PC-9 (cell line): ENCODE measurements around the gene SHISA6. TPM values are rescaled to one million over a fixed set of nuclear protein-coding genes. Genes with fewer than 3 reads are reported as not detected.

Source experiments
- BruUV-seq: library from RNA; stranded (reverse); fragments of 400-500 nt; replicated peaks from 2 replicates; lab custom pipeline; 2021; lab: Mats Ljungman, UMichigan
- CTCF ChIA-PET: fragments of 300-600 bp; sonication (Branson Sonifier 250); formaldehyde crosslinking; loops from one replicate; lab custom pipeline; 2022; ENCODE audit warnings: antibody characterized with exemption; lab: Charles Lee
- POLR2A ChIA-PET: fragments of 300-600 bp; sonication (Branson Sonifier 250); formaldehyde crosslinking; loops from one replicate; lab custom pipeline; 2022; ENCODE audit warnings: antibody characterized with exemption; ENCODE audit not compliant: unreplicated experiment; lab: Charles Lee
- DNase-seq, 2 experiments: peaks; one replicate each; pipeline versions ENCODE4 v3.0.0 to v3.0.0-alpha.2; 2015 to 2022; ENCODE audit warnings: mixed read lengths in 1 of 2
- H2AFZ ChIP-seq: fragments of 200-600 bp; sonication (generic); 2 replicates; pipeline ENCODE4 v1.8.1; 2017; ENCODE audit warnings: antibody characterized with exemption
- H3F3A ChIP-seq: fragments of 200-600 bp; sonication (generic); 2 replicates; pipeline ENCODE4 v1.8.1; 2017; ENCODE audit warnings: antibody characterized with exemption, mild to moderate bottlenecking, low read depth; ENCODE audit not compliant: insufficient read depth
- H3K27ac ChIP-seq: fragments of 200-600 bp; sonication (generic); 2 replicates; pipeline ENCODE4 v1.6.1; 2016; ENCODE audit warnings: mixed run types
- H3K27me3 ChIP-seq: fragments of 200-600 bp; sonication (generic); 2 replicates; pipeline ENCODE4 v1.6.1; 2016; ENCODE audit warnings: low read depth, mixed run types; ENCODE audit not compliant: insufficient read depth
- H3K36me3 ChIP-seq: fragments of 200-600 bp; sonication (generic); 2 replicates; pipeline ENCODE4 v1.6.1; 2016; ENCODE audit warnings: low read depth, mixed run types
- H3K4me1 ChIP-seq: fragments of 200-600 bp; sonication (generic); replicated peaks from 2 replicates; pipeline ENCODE4 v1.6.1; 2016; ENCODE audit warnings: mixed run types; ENCODE audit not compliant: insufficient read depth
- H3K4me2 ChIP-seq: fragments of 200-600 bp; sonication (generic); 2 replicates; pipeline ENCODE4 v1.6.1; 2017; ENCODE audit warnings: mixed run types
- H3K4me3 ChIP-seq: fragments of 200-600 bp; sonication (generic); 2 replicates; pipeline ENCODE4 v1.6.1; 2016; ENCODE audit warnings: mixed run types
- H3K79me2 ChIP-seq: fragments of 200-600 bp; sonication (generic); 2 replicates; pipeline ENCODE4 v1.6.1; 2017; ENCODE audit warnings: low read depth, mixed run types
- H3K9me2 ChIP-seq: fragments of 200-600 bp; sonication (generic); 2 replicates; pipeline ENCODE4 v1.8.1; 2017; ENCODE audit warnings: mild to moderate bottlenecking; ENCODE audit not compliant: insufficient read depth
- H3K9me3 ChIP-seq: fragments of 200-600 bp; sonication (generic); 2 replicates; pipeline ENCODE4 v1.8.1; 2016; ENCODE audit warnings: low read depth; ENCODE audit not compliant: insufficient read depth
- H4K20me1 ChIP-seq: fragments of 200-600 bp; sonication (generic); 2 replicates; pipeline ENCODE4 v1.8.1; 2017; ENCODE audit not compliant: insufficient read depth
- CTCF ChIP-seq: fragments of 200-600 bp; sonication (generic); conservative IDR thresholded peaks from 2 replicates; pipeline ENCODE4 v1.6.1; 2017; ENCODE audit warnings: mixed run types, antibody characterized with exemption, mild to moderate bottlenecking, moderate library complexity
- EZH2 ChIP-seq: fragments of 200-600 bp; sonication (generic); IDR thresholded peaks from 2 replicates; pipeline ENCODE4 v1.8.0; 2017; ENCODE audit warnings: antibody characterized with exemption, low read depth
- intact Hi-C: fragments of 100-400 bp; cut with micrococcal nuclease; formaldehyde crosslinking; loops from one replicate; pipeline ENCODE4 v1.10.0; 2022; ENCODE audit not compliant: unreplicated experiment
- total RNA-seq: library from RNA; stranded (reverse); gene quantifications from 2 replicates; pipeline ENCODE4 v1.2.3, GENCODE V29; 2021

Gene SHISA6
- total RNA-seq, 1 experiment from 2014 or later = not detected

GRCh38 chr17:11292491-11292890 lies 51.5 kb downstream of the SHISA6 start:
- TF ChIP-seq EZH2 = no peak
- TF ChIP-seq CTCF = no peak

GRCh38 chr17:11293480-11293879 lies 52.5 kb downstream of the SHISA6 start:
- H3K36me3 ChIP-seq = no peaks in the 10 kb centered on the region
- peaks cover 15% of the 10 kb centered on the region for H3K27me3 ChIP-seq
- H3K4me1 ChIP-seq = no peaks in the 10 kb centered on the region
- ChIA-PET POLR2A (no interaction called here), CTCF (no interaction called here)
- H3K4me3 ChIP-seq = no peak overlapping the region
- H3K27ac ChIP-seq = no peak overlapping the region
- H4K20me1 ChIP-seq = no peaks in the 10 kb centered on the region
- no peak for DNase-seq
- no TSS peak for BruUV-seq
- intact Hi-C loops = no loop called here
- no peaks in the 10 kb centered on the region for H3F3A ChIP-seq
- no peaks in the 10 kb centered on the region for H3K79me2 ChIP-seq
- no peaks in the 10 kb centered on the region for H3K9me3 ChIP-seq
- no peak overlapping the region for H3K4me2 ChIP-seq
- TF ChIP-seq CTCF = no peak
- no peak for TF ChIP-seq EZH2
- H3K9me2 ChIP-seq = no peaks in the 10 kb centered on the region
- no peak overlapping the region for H2AFZ ChIP-seq

More at GRCh38 chr17:11292491-11292890, 51.5 kb downstream of the SHISA6 start:
- Histone ChIP-seq H3K4me1 (no peaks in the 10 kb centered on the region), H3K4me2 (no peak overlapping the region), H3K27ac (no peak overlapping the region), H4K20me1 (no peaks in the 10 kb centered on the region), H3F3A (no peaks in the 10 kb centered on the region), H3K9me2 (no peaks in the 10 kb centered on the region), H3K79me2 (no peaks in the 10 kb centered on the region), H3K4me3 (no peak overlapping the region), H3K9me3 (no peaks in the 10 kb centered on the region), H2AFZ (no peak overlapping the region), H3K36me3 (no peaks in the 10 kb centered on the region), H3K27me3 (peaks cover 15% of the 10 kb centered on the region)
- CTCF ChIA-PET = no interaction called here
- intact Hi-C loops = no loop called here
- no peak for DNase-seq
- no TSS peak for BruUV-seq
- POLR2A ChIA-PET = no interaction called here

DNA sequence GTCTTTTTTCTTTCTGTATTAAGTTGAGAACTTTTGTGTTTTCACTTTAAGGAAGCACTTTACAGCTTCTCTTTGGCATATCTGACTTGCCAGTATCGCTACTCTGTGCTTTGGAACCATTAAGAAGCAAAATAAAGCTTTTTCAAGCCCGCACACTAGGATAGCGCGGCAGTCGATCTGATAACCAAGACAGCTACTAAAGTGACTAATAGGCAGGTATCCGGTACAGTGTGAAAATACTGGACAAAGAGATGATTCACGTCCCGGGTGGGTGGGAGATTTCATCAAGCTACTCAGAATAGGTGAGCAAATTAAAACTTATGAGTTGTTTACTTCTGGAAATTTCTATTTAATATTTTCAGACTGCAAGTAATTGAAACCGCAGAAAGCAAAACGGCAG lies 53.8 kb downstream of the SHISA6 start:
- no peaks in the 10 kb centered on the region for H3F3A ChIP-seq
- ChIA-PET CTCF (no interaction called here), POLR2A (no interaction called here)
- no TSS peak for BruUV-seq
- DNase-seq = no peak
- intact Hi-C loops = loop anchor here (5.0 kb wide), 1 partner anchor 157 kb away; no protein-coding TSS in a partner anchor
- no peaks in the 10 kb centered on the region for H3K4me1 ChIP-seq
- no peaks in the 10 kb centered on the region for H3K9me2 ChIP-seq
- no peak overlapping the region for H3K4me2 ChIP-seq
- H4K20me1 ChIP-seq = no peaks in the 10 kb centered on the region
- no peaks in the 10 kb centered on the region for H3K79me2 ChIP-seq
- H3K27me3 ChIP-seq = peaks cover 15% of the 10 kb centered on the region
- TF ChIP-seq EZH2 (no peak), CTCF (no peak)
- no peak overlapping the region for H3K27ac ChIP-seq
- H3K36me3 ChIP-seq = no peaks in the 10 kb centered on the region
- H3K4me3 ChIP-seq = no peak overlapping the region
- no peaks in the 10 kb centered on the region for H3K9me3 ChIP-seq
- H2AFZ ChIP-seq = no peak overlapping the region
